DND-41 (cell line): ENCODE data around the gene ALDH1A2.

Experiments
- ATAC-seq: fragments of 200-7000 bp; cut with Tn5 transposase; 3 replicates; pipeline ENCODE4 v1.9.1; 2021; ENCODE audit warnings: low read depth; ENCODE audit not compliant: insufficient read depth
- DNase-seq: peaks from one replicate; pipeline ENCODE4 v3.0.0-alpha.2; 2020
- H2AFZ ChIP-seq: 2 replicates; pipeline ENCODE4 v1.6.0; 2012; ENCODE audit warnings: low read depth, low read length
- H3K27ac ChIP-seq: 2 replicates; pipeline ENCODE4 v1.5.1; 2012; ENCODE audit warnings: low read length, inconsistent platforms
- H3K27me3 ChIP-seq: fragments of 200-600 bp; sonication (generic); 2 replicates; pipeline ENCODE4 v1.6.0; 2012; ENCODE audit warnings: low read length, mild to moderate bottlenecking, inconsistent platforms; ENCODE audit not compliant: insufficient read depth, poor library complexity
- H3K36me3 ChIP-seq: 2 replicates; pipeline ENCODE4 v1.5.1; 2012; ENCODE audit warnings: low read length, inconsistent platforms; ENCODE audit not compliant: insufficient read depth
- H3K4me1 ChIP-seq: 2 replicates; pipeline ENCODE4 v1.5.1; 2012; ENCODE audit warnings: mild to moderate bottlenecking, low read length; ENCODE audit not compliant: insufficient read depth
- H3K4me2 ChIP-seq: 2 replicates; pipeline ENCODE4 v1.6.0; 2012; ENCODE audit warnings: mild to moderate bottlenecking, moderate library complexity, low read length, inconsistent platforms; ENCODE audit not compliant: insufficient read depth
- H3K4me3 ChIP-seq, 2 experiments: fragments of 200-600 bp in 1 of 2; shearing (Covaris generic) in 1 of 2; 2 replicates each; pipeline ENCODE4 v1.5.1; 2012 to 2016; ENCODE audit warnings: inconsistent platforms in 2 of 2, low read length in 2 of 2, mild to moderate bottlenecking in 2 of 2, low read depth in 1 of 2, moderate library complexity in 1 of 2
- H3K79me2 ChIP-seq: 2 replicates; pipeline ENCODE4 v1.6.0; 2012; ENCODE audit warnings: low read length, inconsistent platforms; ENCODE audit not compliant: insufficient read depth
- H3K9ac ChIP-seq: 2 replicates; pipeline ENCODE4 v1.6.0; 2012; ENCODE audit warnings: low read depth, mild to moderate bottlenecking, inconsistent platforms, low read length, moderate library complexity
- H3K9me3 ChIP-seq: 2 replicates; pipeline ENCODE4 v1.5.1; 2012; ENCODE audit warnings: low read length, moderate library complexity, mild to moderate bottlenecking, inconsistent platforms; ENCODE audit not compliant: insufficient read depth, severe bottlenecking
- H4K20me1 ChIP-seq: 2 replicates; pipeline ENCODE4 v1.6.0; 2012; ENCODE audit warnings: low read length; ENCODE audit not compliant: insufficient read depth
- EZH2 ChIP-seq: IDR thresholded peaks from 3 replicates; pipeline ENCODE4 v1.6.1; 2012; ENCODE audit warnings: borderline replicate concordance, low read depth, mild to moderate bottlenecking, moderate library complexity, low read length, inconsistent platforms; ENCODE audit not compliant: severe bottlenecking
- TF ChIP-seq, protein P1 (sequence below): IDR thresholded peaks from 2 replicates; pipeline ENCODE4 v1.5.1; 2012; ENCODE audit warnings: borderline replicate concordance, low read length, moderate library complexity, mild to moderate bottlenecking; ENCODE audit not compliant: poor library complexity, severe bottlenecking; ENCODE audit errors: extremely low read depth

The ALDH1A2 gene

GRCh38 chr15:58069008-58069407 lies 3.5 kb upstream of the ALDH1A2 start:
- DNase-seq: no peak
- H3K27me3 ChIP-seq: no peaks in the 10 kb centered on the region
- H3K9ac ChIP-seq: no peak overlapping the region
- no peaks in the 10 kb centered on the region for H3K4me1 ChIP-seq
- ATAC-seq: no peak
- no peaks in the 10 kb centered on the region for H4K20me1 ChIP-seq
- H3K79me2 ChIP-seq: no peaks in the 10 kb centered on the region
- no peak overlapping the region for H3K27ac ChIP-seq
- H3K4me3 ChIP-seq: no peak overlapping the region
- TF ChIP-seq, protein P1, sequence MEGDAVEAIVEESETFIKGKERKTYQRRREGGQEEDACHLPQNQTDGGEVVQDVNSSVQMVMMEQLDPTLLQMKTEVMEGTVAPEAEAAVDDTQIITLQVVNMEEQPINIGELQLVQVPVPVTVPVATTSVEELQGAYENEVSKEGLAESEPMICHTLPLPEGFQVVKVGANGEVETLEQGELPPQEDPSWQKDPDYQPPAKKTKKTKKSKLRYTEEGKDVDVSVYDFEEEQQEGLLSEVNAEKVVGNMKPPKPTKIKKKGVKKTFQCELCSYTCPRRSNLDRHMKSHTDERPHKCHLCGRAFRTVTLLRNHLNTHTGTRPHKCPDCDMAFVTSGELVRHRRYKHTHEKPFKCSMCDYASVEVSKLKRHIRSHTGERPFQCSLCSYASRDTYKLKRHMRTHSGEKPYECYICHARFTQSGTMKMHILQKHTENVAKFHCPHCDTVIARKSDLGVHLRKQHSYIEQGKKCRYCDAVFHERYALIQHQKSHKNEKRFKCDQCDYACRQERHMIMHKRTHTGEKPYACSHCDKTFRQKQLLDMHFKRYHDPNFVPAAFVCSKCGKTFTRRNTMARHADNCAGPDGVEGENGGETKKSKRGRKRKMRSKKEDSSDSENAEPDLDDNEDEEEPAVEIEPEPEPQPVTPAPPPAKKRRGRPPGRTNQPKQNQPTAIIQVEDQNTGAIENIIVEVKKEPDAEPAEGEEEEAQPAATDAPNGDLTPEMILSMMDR: no peak
- TF ChIP-seq EZH2: no peak
- no peaks in the 10 kb centered on the region for H3K9me3 ChIP-seq
- no peak overlapping the region for H2AFZ ChIP-seq
- H3K36me3 ChIP-seq: no peaks in the 10 kb centered on the region
- H3K4me2 ChIP-seq: no peak overlapping the region

- TF ChIP-seq, protein P1: no peak
- TF ChIP-seq EZH2: no peak
- H3K4me3 ChIP-seq: no peak overlapping the region
- no peak overlapping the region for H3K4me2 ChIP-seq
Observed at GRCh38 chr15:58066042-58066867, 744 bp upstream of the ALDH1A2 start.

DNA sequence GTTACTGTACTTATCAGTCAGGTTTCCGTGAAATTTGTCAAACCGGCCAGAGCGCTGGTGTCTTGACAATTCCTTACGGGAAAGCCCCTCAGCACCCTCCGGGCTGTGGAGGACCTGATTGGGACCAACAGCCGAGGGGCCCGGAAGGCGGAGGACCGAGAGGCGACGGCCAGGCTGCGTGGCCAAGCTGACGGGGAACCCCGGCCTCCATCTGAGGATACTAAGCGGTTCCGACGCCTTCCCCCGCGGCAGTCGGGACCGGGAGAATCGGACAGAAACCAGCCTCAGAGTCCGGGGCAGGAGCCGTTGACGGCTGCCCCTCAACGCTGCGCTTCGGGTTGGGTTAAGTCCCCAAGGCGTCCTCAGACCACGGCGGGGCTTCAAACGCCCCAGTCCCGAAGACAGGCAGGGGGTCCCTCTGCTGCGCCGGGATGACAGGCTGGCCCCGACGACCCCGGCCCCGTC lies 499 bp downstream of the ALDH1A2 start:
- H3K9me3 ChIP-seq: no peaks in the 10 kb centered on the region
- no peak overlapping the region for H3K4me3 ChIP-seq
- no peaks in the 10 kb centered on the region for H3K27me3 ChIP-seq
- no peaks in the 10 kb centered on the region for H3K79me2 ChIP-seq
- no peaks in the 10 kb centered on the region for H3K36me3 ChIP-seq
- no peaks in the 10 kb centered on the region for H3K4me1 ChIP-seq
- H3K4me2 ChIP-seq: no peak overlapping the region
- H4K20me1 ChIP-seq: no peaks in the 10 kb centered on the region
- TF ChIP-seq, protein P1: no peak
- TF ChIP-seq EZH2: no peak
- H2AFZ ChIP-seq: no peak overlapping the region
- DNase-seq (no peak), ATAC-seq (no peak)
- H3K27ac ChIP-seq: no peak overlapping the region
- no peak overlapping the region for H3K9ac ChIP-seq

More at GRCh38 chr15:58066042-58066867, 744 bp upstream of the ALDH1A2 start:
- Histone ChIP-seq H3K9ac (no peak overlapping the region), H4K20me1 (no peaks in the 10 kb centered on the region), H3K36me3 (no peaks in the 10 kb centered on the region), H3K9me3 (no peaks in the 10 kb centered on the region), H3K4me1 (no peaks in the 10 kb centered on the region), H3K27me3 (no peaks in the 10 kb centered on the region), H2AFZ (no peak overlapping the region), H3K79me2 (no peaks in the 10 kb centered on the region), H3K27ac (no peak overlapping the region)
- DNase-seq: no peak
- no peak for ATAC-seq
